ENCODE data around the gene EFCAB9.

Gene EFCAB9

DNA sequence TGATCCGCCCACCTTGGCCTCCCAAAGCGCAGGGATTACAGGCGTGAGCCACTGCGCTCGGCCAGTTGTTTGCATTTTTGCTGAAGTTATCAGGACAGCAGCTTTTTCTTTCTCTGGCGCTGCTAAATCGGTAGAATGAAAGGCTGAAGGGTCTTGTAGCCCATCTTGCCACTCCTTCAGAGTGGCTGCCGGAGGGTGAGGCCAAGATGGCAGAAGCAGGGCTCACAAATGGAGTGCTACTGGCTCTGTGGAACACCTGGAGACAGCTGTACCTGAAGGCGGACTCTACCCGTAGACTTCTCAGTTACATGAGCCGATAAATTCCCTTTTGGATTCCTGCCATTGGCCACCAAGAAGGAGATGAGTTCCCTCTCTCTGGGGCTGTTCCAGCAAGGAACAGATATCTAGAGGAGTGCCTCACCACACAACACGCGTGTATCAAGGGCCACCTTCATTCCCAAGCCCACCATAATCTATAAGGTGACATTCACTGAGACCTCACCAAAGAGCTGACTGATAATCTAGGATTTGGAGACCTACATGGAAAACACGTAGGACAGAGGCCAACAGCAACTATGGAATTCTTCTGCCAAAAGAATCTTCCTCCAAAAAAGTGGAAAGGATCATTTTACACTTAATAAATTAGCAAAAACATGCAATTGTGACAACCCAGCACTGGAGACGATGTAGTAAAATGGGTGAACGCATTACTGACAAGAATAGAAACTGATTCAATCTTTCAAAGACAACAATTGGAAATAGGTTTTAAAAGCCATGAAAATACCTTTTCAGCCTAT lies 27.7 kb upstream of the EFCAB9 start:
- DNase-seq, result no peak

- no peak for DNase-seq
Observed at GRCh38 chr5:172167895-172168294, 26.1 kb upstream of the EFCAB9 start.

DNA sequence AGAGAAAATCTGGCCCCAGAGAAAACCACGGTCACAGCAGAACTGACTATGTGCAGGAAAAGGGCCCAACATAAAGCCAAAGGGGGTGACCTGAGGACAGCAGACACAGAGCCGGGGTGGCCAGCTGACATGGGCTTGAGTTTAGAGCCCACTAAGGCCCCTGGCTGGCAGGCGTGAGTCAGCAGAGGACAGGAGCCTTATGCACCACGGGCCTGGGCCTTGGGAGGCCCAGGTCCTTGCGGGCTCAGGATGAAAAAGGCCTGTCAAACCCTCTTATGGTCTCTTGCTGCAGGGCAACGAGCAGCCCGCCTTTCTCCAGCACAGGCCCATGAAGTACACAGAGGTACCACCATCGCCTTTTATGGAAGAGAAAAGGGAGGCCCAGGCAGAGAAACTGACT lies 25.7 kb upstream of the EFCAB9 start:
- DNase-seq, result no peak

GRCh38 chr5:172169216-172169615 lies 24.8 kb upstream of the EFCAB9 start:
- DNase-seq, result no peak

- no peak for DNase-seq
Observed at GRCh38 chr5:172170251-172170701, 23.7 kb upstream of the EFCAB9 start.

DNA sequence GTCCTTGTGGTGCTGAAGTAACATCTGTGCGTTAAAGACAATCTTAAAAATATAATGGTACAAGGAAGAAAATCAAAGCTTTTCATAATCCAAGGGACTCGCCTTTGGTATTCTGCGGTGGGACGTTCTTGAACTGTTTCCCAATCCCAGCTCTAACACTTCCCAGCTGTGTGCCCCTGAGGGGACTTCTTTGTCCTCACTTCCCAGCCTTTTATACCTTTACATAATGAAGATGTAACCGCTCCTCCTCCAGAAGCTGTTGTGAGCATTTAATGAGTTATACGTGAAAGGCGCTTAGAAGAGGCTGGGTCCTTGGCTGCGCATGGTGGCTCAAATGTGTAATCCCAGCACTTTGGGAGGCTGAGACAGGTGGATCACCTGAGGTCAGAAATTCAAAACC lies 22.9 kb upstream of the EFCAB9 start:
- DNase-seq, result no peak

DNA sequence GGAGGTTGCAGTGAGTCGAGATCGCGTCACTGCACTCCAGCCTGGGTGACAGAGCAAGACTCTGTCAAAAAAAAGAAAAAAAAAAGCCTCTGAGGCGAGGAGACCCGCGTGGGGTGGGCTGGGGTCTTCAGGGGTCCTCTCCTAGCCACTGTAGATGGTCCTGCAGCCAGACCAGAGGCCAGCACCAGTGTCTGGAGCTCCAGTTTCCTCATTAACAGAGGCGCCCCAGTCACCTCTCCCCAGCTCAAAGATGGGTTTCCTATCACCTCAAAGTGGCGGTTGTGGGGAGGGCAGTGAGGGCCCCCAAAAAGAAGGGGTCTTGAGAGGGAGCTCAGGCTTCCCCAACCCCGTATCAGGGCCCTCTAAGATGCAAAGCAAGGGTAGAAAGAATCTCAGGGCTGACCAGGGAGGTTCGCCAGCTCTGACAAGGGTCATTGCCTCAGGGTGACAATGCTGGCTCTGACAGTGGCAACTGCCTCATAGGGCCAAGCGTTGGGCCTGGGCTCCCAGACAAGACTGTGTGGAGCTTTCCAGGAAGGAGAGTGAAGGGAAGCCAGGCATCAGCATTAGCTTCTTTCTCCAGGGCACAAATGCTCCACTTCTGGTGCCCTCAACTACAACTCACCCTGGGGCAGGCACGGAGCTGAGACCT lies 20.9 kb upstream of the EFCAB9 start:
- DNase-seq, result no peak

DNA sequence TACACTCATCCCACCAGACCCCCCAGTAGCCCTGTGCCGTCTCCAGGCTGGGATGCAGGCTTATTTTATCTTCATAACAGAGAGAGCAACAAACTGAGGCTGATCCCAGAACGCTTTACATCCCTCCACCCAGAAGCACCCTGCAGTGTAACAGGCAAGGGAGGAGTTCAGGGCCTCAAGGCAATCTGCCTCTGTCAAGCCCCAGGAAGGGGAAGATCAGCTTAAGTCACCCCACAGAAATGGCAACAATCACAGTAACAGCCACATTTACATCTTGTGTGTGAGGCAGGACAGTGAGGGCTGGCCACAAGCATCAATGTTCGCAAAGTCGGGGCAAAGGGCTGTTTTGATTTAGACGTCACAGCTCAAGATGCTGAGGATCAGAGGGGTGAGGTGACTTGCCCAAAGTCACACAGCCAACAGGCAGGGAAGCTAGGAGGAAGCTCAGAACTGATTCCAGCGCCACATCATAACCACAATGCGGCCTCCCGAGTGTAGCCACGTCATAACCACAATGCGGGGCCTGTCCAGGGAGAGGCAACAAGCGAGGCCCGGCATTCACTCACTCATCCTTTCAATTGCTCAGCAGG lies 20.3 kb upstream of the EFCAB9 start:
- DNase-seq, result no peak

GRCh38 chr5:172175263-172175719 lies 18.7 kb upstream of the EFCAB9 start:
- peak; percentile 92 for DNase-seq

GRCh38 chr5:172177176-172177575 lies 16.8 kb upstream of the EFCAB9 start:
- DNase-seq, result no peak

- DNase-seq, result no peak
Observed at GRCh38 chr5:172178301-172178987, 15.5 kb upstream of the EFCAB9 start.

DNA sequence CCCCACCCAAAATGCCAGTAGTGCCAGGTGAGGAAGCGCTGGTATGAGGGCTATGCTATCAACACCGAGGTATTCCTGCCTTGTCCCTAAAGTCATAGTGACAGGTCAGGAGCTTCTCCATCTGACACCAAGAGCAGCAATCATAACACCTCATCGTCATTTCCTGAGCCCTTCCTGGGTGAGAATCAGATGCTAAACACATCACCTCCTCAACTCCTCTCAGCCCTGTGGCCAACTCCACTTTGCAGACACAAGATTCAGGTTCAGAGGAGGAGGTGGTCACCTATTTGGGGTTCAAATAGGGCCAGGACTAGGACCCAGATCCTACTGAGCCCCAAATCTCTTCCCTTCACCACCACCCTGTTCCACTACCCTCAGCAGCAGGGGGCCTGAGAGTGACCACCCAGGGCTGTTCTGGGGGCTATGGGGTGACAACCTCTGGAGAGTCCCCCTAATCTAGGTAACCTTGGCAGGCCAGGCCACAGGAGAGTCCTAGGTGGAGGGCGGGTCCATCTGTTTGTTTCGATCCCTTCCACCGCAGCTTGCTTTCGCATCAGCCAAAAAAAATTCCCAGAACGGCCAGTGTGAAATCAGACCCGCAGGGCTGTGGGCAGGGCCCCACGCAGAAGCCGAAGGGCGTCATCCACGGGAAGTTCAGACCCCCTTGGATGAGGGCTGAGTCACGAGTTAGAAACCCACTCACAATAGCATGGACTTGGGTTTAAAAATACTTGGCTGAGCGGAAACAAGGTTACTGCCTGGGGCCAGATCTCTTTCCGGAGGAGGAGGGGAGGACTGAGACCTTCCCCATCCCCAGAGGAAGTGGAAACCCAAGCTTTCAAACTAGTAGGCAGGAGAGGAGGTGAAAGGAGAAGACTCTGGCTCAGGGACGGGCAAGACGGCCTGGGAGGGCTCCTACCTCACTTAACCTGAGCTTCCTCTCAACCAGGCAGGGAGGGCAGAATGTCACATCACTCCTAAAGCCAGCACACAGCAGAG lies 14.7 kb upstream of the EFCAB9 start:
- no peak for DNase-seq

DNA sequence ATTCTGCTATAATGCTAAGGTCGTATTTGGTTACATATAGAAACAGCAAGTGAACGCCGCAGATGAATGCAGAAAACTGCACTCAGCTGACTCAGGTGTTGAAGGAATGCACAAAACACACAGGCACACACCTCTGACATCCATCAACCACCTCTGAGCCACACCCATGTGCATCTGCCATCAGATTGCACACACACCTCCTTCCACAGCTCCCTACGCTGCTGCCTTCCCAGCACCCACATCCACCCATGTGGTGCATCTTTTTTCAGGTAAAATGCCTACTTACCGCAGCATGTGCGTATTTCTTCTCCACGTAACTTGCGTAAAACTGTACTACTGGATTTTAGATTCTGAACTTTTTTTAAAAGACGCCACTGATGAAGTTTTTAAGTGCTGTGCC lies 13.0 kb upstream of the EFCAB9 start:
- DNase-seq, result no peak

GRCh38 chr5:172182291-172182690 lies 11.7 kb upstream of the EFCAB9 start:
- DNase-seq, result no peak

GRCh38 chr5:172183881-172184280 lies 10.1 kb upstream of the EFCAB9 start:
- DNase-seq, result no peak

- no peak for DNase-seq
Observed at GRCh38 chr5:172185096-172185461, 8.9 kb upstream of the EFCAB9 start.

GRCh38 chr5:172186114-172186695 lies 7.8 kb upstream of the EFCAB9 start:
- no peak for DNase-seq

DNA sequence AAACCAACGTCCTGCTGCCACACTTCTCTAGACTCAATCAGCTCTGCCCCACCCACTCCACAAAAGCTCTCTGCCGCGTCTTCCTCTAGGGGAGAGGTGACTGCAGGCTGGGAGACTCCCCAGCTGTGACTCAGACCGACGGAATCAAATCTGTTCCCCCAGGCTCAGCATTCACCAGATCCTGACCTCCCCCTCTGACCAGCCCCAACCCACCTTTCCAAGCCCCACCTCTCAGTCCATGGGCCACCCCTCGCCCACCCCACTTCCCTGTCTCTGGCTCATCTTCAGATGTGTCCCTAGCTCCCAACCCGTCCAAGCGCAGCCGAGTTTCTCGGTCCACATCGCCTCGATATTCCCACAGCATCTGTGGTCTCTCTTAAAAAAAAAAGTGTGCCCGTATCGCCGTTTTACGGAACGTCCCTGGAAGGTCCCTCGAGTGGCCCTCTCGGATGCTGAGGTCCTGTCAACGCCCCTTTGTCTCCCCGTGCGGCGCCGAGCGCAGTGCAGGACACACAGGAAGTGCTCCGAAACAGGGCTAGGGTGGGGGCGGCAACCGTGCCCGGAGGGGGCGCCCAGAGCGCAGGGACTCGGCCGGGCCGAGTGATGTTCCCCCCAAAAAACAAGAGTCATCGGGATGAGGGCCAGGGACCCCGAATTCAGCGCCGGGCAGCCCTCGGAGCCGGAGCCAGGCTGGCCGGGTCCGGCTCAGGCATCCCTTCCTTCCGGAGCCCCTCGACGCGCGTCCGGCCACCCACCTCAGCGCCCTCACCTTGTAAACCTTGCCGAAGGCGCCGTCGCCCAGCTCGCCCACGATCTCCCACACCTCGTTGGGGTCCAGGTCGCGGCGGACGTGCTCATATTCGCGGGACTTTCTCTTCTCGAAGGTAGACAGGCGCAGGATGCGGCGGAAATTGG lies 6.6 kb upstream of the EFCAB9 start:
- DNase-seq, result peak; percentile 71

GRCh38 chr5:172188033-172188892 lies 5.7 kb upstream of the EFCAB9 start, which contains the start of gene STK10:
Gene STK10, minus strand, starts transcription at chr5:172188224. Its CDS starts 182 bp downstream, at chr5:172188042.
- peak; percentile 92 for DNase-seq

Data from NK-92 treated with Interleukin-12 subunit alpha and Interleukin-12 subunit beta, amount 100 ng/mL, for 24 hours (cell line).